AG09319 (cell line): Measurements from ENCODE around the gene LPP.
"Not testable (repeated sequence)": the region's sequence is repeated elsewhere in the genome, so short reads cannot be mapped to it uniquely, and the experiment has no call there.

ENCODE experiments used
- DNase-seq: peaks from one replicate; pipeline ENCODE4 v3.0.0-alpha.2; 2010; ENCODE audit warnings: low read depth; ENCODE audit errors: extremely low read depth
- CTCF ChIP-seq: IDR thresholded peaks from 2 replicates; pipeline ENCODE4 v1.5.1; 2011; ENCODE audit warnings: low read depth, mild to moderate bottlenecking, inconsistent platforms, low read length, moderate library complexity

LPP gene

GRCh38 chr3:188421151-188421821 is 267.3 kb downstream of the LPP start:
- no peak for TF ChIP-seq CTCF
- peak; percentile 70 for DNase-seq

GRCh38 chr3:188421836-188422540 is 268.0 kb downstream of the LPP start:
- no peak for DNase-seq
- no peak for TF ChIP-seq CTCF

- DNase-seq, result not testable (repeated sequence)
These were observed 274.0 kb downstream of the LPP start for GRCh38 chr3:188427981-188428380.

GRCh38 chr3:188431040-188431439 is 277.1 kb downstream of the LPP start:
- DNase-seq, result no peak
- no peak for TF ChIP-seq CTCF

- peak; percentile 14 for DNase-seq
- no peak for TF ChIP-seq CTCF
These were observed 277.6 kb downstream of the LPP start for GRCh38 chr3:188431553-188431952.

GRCh38 chr3:188432802-188433520 is 279.0 kb downstream of the LPP start:
- no peak for DNase-seq
- no peak for TF ChIP-seq CTCF

GRCh38 chr3:188433521-188434150 is 279.7 kb downstream of the LPP start:
- no peak for TF ChIP-seq CTCF
- no peak for DNase-seq
